PC-9 (cell line): ENCODE data around the gene POU4F1.

Experiments
- CTCF ChIP-seq: fragments of 200-600 bp; sonication (generic); conservative IDR thresholded peaks from 2 replicates; pipeline ENCODE4 v1.6.1; 2017; ENCODE audit warnings: mixed run types, antibody characterized with exemption, mild to moderate bottlenecking, moderate library complexity
- EZH2 ChIP-seq: fragments of 200-600 bp; sonication (generic); IDR thresholded peaks from 2 replicates; pipeline ENCODE4 v1.8.0; 2017; ENCODE audit warnings: antibody characterized with exemption, low read depth

- TF ChIP-seq CTCF (no peak), EZH2 (no peak)
Measured at GRCh38 chr13:78631077-78631476, 27.7 kb upstream of the POU4F1 start.
